Skeletal muscle tissue (tissue), 4 donors: ENCODE data around the gene RAD51C. TPM values are rescaled to one million over a fixed set of nuclear protein-coding genes. Genes with fewer than 3 reads are reported as not detected.
A peak's percentile ranks its signal among the peaks of the same experiment; 100 is the strongest.
"Not testable (repeated sequence)": the region's sequence is repeated elsewhere in the genome, so short reads cannot be mapped to it uniquely, and the experiment has no call there.

Source experiments
- H3K27ac ChIP-seq: one replicate; pipeline ENCODE4 v1.7.0; 2013; ENCODE audit warnings: mild to moderate bottlenecking, low read depth, low read length, inconsistent platforms
- H3K27me3 ChIP-seq, 3 donors: one replicate each; pipeline ENCODE4 v1.7.0; 2013; ENCODE audit warnings: low read length in 3 of 3; ENCODE audit not compliant: control insufficient read depth in 3 of 3, insufficient read depth in 3 of 3
- H3K36me3 ChIP-seq, 3 donors: one replicate each; pipeline ENCODE4 v1.7.0; 2013; ENCODE audit warnings: low read length in 3 of 3; ENCODE audit not compliant: control insufficient read depth in 3 of 3, insufficient read depth in 3 of 3
- H3K4me1 ChIP-seq, 3 donors: one replicate each; pipeline ENCODE4 v1.7.0; 2013; ENCODE audit warnings: low read length in 3 of 3, mild to moderate bottlenecking in 3 of 3; ENCODE audit not compliant: control insufficient read depth in 3 of 3, insufficient read depth in 3 of 3
- H3K4me3 ChIP-seq, 3 donors: one replicate each; pipeline ENCODE4 v1.7.0; 2013; ENCODE audit warnings: low read length in 3 of 3
- H3K9ac ChIP-seq, 3 donors: one replicate each; pipeline ENCODE4 v1.7.0; 2013; ENCODE audit warnings: low read length in 3 of 3, mild to moderate bottlenecking in 3 of 3, moderate library complexity in 2 of 3, low read depth in 1 of 3
- H3K9me3 ChIP-seq, 3 donors: one replicate each; pipeline ENCODE4 v1.7.0; 2013; ENCODE audit warnings: low read length in 3 of 3; ENCODE audit not compliant: control insufficient read depth in 3 of 3
- total RNA-seq: library from RNA; depleted of rRNA; stranded (reverse); fragments of >200 nt; gene quantifications from one replicate; pipeline ENCODE4 v1.2.3, GENCODE V29; 2014
- donor health status: Osteomylitis.

The RAD51C gene
- total RNA-seq, 1 donor from 2014 or later = 26.6 TPM

DNA sequence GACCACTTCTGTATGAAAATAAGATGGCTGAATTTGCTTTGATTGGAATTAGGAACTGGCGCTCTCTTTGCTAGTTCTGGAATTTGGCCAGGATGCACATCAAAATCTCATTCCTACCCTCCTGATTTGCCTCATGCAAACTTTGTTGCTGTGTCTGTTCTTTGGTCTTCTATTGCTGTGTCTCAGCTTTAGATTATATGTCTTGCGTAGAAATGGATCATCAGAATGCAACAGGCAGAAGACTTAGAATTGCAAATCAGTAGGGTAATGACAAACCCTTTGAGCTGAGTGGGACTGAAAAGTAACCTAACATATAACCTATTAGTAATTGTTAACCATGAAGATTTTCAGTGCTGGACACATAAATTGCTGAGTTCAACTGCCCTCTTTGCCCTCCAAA is 30.3 kb downstream of the RAD51C start:
- H3K9me3 ChIP-seq = no peaks in the 10 kb centered on the region
- H3K36me3 ChIP-seq = peaks cover 2 to 11% (median 8%) of the 10 kb centered on the region in 3 donors
- H3K4me3 ChIP-seq = no peak overlapping the region
- no peak overlapping the region for H3K27ac ChIP-seq
- H3K9ac ChIP-seq = no peak overlapping the region
- H3K27me3 ChIP-seq = no peaks in the 10 kb centered on the region
- H3K4me1 ChIP-seq = no peaks in the 10 kb centered on the region

DNA sequence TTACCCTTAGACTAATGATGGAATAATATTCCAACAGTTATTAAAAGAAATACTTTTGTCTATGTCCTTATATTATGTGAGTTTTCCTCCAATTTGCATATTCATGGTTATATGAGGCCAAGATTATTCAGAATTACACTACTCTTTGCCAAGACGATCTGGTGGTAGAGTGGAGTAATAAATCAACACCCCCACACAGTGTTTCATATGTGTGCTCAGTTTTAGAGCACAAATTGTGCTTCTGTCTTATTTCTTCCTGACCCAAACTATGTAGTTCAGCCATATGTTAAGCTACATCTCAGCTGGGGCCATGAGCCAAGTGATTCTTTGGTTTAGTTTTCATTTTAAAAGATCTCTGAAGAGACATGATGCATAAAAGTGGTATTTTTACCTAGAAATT is 36.4 kb downstream of the RAD51C start:
- Histone ChIP-seq H3K27ac (no peak overlapping the region), H3K36me3 (peaks cover 0 to 3% (median 2%) of the 10 kb centered on the region in 3 donors), H3K4me1 (no peaks in the 10 kb centered on the region), H3K4me3 (no peak overlapping the region), H3K9me3 (no peaks in the 10 kb centered on the region), H3K9ac (no peak overlapping the region), H3K27me3 (no peaks in the 10 kb centered on the region)

DNA sequence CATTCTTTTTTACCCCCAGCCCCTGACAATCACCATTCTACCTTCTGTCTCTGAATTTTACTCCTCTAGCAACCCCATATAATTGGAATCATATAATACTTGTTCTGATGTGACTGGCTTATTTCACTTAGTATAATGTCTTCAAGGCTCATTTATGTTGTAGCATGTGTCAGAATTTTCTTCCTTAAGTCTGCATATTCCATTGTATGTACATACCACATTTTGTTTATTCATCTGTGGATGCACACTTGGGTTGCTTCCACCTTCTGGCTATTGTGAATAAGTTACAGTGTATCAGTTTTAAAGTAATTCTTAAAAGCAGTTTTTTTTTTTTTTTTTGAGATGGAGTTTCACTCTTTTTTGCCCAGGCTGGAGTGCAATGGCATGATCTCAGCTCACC is 38.5 kb downstream of the RAD51C start:
- no peak overlapping the region for H3K4me3 ChIP-seq
- H3K4me1 ChIP-seq = no peaks in the 10 kb centered on the region
- no peak overlapping the region for H3K27ac ChIP-seq
- H3K27me3 ChIP-seq = no peaks in the 10 kb centered on the region
- no peak overlapping the region for H3K9ac ChIP-seq
- H3K36me3 ChIP-seq = peaks cover 0 to 6% (median 0%) of the 10 kb centered on the region in 3 donors
- no peaks in the 10 kb centered on the region for H3K9me3 ChIP-seq

DNA sequence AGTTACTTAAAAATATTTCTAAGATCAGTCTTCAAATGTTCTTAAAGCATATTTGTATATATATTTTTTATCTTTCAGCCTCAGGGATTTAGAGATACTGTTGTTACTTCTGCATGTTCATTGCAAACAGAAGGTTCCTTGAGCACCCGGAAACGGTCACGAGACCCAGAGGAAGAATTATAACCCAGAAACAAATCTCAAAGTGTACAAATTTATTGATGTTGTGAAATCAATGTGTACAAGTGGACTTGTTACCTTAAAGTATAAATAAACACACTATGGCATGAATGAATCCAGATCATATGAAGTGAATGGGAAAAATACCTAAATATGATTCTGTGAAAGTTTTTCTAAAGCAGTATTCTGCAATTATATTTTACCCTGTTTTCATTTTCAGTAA is 41.6 kb downstream of the RAD51C start:
- Histone ChIP-seq H3K36me3 (peaks cover 0 to 6% (median 0%) of the 10 kb centered on the region in 3 donors), H3K4me3 (no peak overlapping the region), H3K27me3 (no peaks in the 10 kb centered on the region), H3K27ac (no peak overlapping the region), H3K9me3 (no peaks in the 10 kb centered on the region), H3K4me1 (no peaks in the 10 kb centered on the region), H3K9ac (no peak overlapping the region)

DNA sequence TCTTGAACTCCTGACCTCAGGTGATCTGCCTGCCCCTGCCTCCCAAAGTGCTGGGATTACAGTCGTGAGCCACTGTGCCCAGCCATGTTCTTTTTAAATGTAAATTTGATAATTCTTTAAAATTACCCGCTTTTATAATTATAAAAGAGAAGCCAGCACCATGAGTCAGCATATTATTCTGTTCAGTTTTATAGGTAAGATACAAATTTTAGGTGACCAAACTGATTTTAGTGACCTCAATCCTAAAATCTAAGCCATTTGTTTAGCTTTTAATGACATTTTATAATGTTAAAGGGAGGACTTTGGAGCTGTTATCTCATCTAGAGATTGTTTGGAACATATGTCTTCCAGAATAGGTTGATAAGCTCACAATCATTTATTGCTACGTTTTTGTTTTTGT is 42.4 kb downstream of the RAD51C start:
- H3K4me1 ChIP-seq = no peaks in the 10 kb centered on the region
- H3K4me3 ChIP-seq = no peak overlapping the region
- peaks cover 0 to 6% (median 0%) of the 10 kb centered on the region in 3 donors for H3K36me3 ChIP-seq
- H3K9me3 ChIP-seq = no peaks in the 10 kb centered on the region
- no peaks in the 10 kb centered on the region for H3K27me3 ChIP-seq
- H3K27ac ChIP-seq = no peak overlapping the region
- no peak overlapping the region for H3K9ac ChIP-seq

DNA sequence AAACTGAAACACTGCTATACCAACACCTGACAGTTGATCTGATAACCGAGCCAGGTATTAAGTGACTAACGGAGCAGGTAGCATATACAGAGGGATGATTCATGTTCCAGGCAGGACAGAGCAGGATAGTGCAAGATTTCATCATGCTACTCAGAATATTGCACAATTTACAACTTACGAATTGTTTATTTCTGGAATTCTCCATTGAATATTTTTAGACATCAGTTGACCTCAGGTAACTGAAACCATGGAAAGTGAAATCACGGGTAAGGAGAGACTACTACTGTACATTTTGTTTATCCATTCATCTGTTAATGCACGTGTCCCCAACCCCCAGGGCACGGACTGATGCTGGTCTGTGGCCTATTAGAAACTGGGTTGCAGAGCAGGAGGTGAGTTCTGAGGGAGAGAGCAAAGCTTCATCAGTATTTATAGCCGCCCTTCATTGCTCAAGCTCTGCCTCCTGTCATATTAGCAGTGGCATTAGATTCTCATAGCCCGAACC is 48.8 kb downstream of the RAD51C start:
- Histone ChIP-seq H3K27ac (no peak overlapping the region), H3K4me1 (no peaks in the 10 kb centered on the region), H3K27me3 (no peaks in the 10 kb centered on the region), H3K4me3 (no peak overlapping the region), H3K9ac (no peak overlapping the region), H3K9me3 (no peaks in the 10 kb centered on the region), H3K36me3 (no peaks in the 10 kb centered on the region)

DNA sequence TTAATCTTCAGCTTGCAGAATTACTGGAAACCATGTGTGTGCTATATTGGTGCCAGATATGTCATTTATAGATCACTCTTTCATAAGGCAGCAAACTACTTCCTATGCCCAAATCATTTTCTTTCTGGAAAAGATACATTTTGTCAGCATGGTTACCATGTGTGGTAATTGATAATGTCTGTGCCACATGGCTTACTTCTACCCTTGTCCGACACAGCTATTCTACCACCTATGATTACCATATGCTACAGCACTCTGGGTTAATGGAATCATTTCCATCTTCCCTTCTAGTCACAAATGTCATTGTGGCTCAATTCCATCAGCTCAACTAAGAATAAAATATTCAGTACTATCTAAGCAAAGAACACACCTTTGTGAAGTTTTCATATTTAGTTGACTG is 55.3 kb downstream of the RAD51C start:
- H3K4me1 ChIP-seq = no peaks in the 10 kb centered on the region
- no peak overlapping the region for H3K4me3 ChIP-seq
- H3K27me3 ChIP-seq = peaks cover 0 to 2% (median 0%) of the 10 kb centered on the region in 3 donors
- no peak overlapping the region for H3K27ac ChIP-seq
- H3K9me3 ChIP-seq = no peaks in the 10 kb centered on the region
- H3K9ac ChIP-seq = no peak overlapping the region
- H3K36me3 ChIP-seq = no peaks in the 10 kb centered on the region

DNA sequence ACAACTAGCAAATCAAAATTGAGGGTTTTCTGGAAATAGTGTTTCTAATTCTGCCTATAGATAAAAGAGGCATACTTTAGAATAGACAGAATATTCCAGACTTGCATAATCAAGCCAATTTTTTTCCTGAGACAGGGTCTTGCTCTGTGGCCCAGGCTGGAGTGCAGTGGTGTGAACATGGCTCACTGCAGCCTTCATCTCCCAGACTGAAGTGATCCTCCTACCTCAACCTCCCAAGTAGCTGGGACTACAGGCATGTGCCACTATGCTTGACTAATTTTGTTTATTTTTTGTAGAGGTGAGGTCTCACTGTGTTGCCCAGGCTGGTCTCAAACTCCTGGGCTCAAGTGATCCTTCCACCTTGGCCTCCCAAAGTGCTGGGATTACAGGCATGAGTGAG is 57.2 kb downstream of the RAD51C start:
- not testable (repeated sequence) for H3K4me3 ChIP-seq, H3K36me3 ChIP-seq, H3K27me3 ChIP-seq, H3K9me3 ChIP-seq, H3K27ac ChIP-seq, H3K9ac ChIP-seq, H3K4me1 ChIP-seq

DNA sequence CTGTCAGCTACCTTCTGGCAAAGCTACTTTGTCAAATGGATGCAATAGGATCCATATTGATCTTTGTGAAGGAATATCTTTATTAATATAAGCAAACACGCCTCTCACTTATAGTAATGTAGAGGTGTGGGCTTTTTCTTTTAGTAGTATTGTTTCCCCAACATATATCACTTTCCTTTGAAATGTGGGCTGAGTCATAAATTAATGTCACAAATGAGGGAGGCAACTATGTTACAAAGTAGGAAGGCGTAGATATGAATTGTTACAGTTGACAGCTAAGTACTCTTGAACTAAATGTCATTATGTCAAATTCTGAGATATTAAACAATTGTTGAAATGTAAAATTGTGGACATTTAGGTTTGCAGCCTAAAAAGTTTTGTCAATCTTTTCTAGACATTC is 60.6 kb downstream of the RAD51C start:
- H3K36me3 ChIP-seq = no peaks in the 10 kb centered on the region
- H3K9me3 ChIP-seq = no peaks in the 10 kb centered on the region
- H3K27me3 ChIP-seq = peaks cover 23 to 27% (median 26%) of the 10 kb centered on the region in 3 donors
- H3K4me1 ChIP-seq = peaks cover 7 to 10% (median 8%) of the 10 kb centered on the region in 3 donors
- no peak overlapping the region for H3K4me3 ChIP-seq
- H3K27ac ChIP-seq = no peak overlapping the region
- H3K9ac ChIP-seq = no peak overlapping the region

DNA sequence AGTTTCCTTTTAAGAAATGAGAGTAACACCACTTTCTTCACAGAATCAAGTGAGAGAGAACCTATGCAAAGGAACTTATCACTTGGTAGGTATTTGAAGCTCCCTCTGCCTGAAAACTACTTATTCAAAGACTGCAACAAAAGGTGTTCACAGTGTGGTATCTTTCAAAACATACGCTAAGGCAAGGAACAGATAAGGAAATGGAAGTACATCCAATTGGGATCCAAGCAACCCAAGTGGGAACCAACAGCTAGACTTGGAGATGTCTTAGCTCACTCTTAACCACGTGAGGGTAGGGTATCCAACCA is 62.8 kb downstream of the RAD51C start:
- peaks cover 30 to 32% (median 31%) of the 10 kb centered on the region in 3 donors for H3K27me3 ChIP-seq
- H3K36me3 ChIP-seq = no peaks in the 10 kb centered on the region
- H3K9me3 ChIP-seq = no peaks in the 10 kb centered on the region
- peak overlapping the region in 1 of 3 donors; percentile 60 for H3K4me3 ChIP-seq
- H3K4me1 ChIP-seq = peaks cover 7 to 10% (median 8%) of the 10 kb centered on the region in 3 donors
- no peak overlapping the region for H3K27ac ChIP-seq
- H3K9ac ChIP-seq = no peak overlapping the region
